UCSD-AML1 (cell line): Measurements from ENCODE around the gene ESR2.
"Not testable (repeated sequence)": the region's sequence is repeated elsewhere in the genome, so short reads cannot be mapped to it uniquely, and the experiment has no call there.

Source experiments
- DNase-seq: peaks from one replicate; lab custom pipeline; 2025; ENCODE audit not compliant: unreplicated experiment; lab: John Stamatoyannopoulos, UW

Gene ESR2

DNA sequence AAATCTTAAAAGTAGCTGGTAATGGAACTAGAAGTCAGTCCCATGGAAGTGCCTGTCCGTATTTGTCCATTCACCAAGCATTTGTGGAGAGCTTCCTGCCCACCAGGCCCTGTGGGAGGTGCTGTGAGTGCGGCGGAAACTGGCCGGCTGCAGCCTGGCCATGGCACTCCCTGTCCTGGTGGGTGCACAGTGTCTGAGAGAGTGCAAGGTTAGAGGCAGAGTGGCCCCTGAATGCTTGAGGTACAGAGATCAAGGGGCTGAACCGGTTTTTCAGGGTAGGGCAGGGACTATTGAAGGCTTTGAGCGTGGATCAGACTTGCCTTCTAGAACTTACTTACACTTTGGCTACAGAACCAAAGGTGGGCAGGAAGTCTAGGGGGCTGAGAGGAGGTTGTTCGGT is 92.9 kb downstream of the ESR2 start:
- DNase-seq, result no peak

DNA sequence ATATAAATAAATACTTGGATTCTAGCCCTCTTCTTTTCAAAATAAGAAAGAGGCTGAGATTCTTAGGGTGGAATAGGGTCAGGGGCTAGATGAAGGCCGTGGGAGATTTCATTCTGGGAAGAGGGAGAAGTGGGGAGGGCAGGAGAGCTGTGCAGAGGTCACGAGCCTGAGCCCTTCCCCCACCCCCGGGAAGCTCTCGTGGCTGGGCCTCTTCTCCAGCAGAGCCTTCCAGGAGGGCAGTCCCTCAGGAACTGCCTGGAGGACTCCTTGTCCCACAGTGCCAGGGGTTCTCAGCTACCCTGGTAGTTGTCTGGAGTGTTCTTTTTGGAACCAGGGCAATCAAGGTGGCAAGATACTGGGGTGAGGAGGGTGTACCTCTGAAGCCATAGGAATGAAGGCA is 94.0 kb downstream of the ESR2 start:
- DNase-seq, result no peak

DNA sequence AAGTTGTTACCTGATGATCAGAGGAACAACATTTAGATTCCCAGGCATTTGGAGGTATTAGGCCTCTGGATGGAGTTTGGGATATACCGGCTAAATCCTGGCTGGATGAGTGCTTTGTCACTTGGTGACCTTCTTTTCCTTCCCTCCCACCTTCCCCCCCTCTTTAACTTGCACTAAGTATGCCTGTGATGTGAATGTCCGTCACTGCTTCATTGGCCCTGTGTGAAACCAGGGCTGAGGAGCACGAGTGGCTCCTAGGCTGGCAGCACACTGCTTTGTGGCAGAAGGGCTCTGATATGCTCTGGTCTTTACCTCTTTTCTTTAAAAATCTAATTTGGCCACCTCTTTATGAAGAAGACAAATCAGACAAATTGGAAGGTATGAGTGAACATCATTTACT is 95.7 kb downstream of the ESR2 start:
- DNase-seq, result no peak

DNA sequence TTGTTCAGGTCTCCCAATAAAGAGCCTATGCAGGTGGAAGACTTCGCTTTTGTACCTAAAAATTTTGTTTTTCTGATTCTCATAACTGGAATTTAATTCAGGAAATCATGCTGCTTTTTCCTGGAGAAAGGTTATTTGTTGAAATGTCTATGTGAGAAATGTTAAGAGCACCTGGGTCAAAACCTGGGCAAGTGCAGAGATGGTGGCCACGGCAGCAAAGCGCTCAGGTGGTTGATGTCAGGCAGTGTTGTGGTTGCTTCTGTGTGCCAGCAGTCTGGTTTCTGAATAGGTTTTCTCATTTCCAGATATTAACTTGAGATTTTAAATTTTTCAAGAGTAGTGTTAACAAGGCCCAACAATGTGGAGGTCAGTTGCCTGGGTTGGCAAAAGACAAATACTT is 96.2 kb downstream of the ESR2 start:
- no peak for DNase-seq

DNA sequence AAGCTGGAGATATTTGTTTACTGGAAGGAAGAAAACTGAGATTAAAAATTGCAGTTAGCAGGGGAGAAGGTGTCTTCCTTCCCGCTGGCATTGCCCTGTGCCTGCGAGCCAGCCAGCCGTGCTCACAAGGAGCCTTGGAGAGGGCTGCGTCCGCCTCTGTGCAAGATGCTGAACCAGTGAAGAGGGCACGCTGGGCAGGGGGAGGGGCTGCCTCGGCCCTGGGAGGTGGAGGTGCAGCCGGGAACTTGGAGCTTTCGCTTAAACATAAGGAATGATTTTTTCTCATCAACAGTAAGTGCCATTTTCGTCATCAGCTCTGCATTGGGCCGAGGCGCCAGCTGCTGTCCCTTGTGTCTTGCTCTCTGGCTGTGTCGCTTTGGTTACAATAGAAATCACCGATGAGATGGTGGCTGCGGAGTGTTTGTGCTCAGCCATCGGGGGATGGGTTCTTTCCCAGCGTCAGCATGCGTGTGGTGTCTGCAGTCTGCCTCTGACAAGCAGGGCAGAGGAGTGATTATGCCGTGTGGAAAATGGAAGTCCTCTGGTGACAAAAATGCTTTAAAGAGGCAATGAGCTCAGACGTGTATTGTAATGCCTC is 97.3 kb downstream of the ESR2 start:
- DNase-seq, result no peak

DNA sequence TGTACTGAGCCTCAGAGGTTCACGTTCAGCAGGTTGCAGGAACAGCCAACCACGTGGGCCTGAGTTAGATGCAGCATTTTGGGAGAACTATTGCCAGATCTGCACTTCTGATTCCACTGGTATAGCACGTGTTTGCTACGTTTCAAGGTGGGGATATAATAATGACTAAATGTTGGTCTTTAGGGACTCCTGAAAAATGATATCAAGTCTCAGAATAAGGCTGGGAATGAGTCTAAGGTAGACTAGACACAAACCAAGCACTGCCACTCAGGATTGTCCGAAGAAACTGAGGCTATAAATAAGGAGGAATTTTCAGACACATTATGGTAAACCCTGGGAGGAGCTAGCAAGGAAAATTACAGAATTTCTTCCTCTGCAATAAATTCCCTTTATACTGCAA is 98.1 kb downstream of the ESR2 start:
- DNase-seq, result no peak

DNA sequence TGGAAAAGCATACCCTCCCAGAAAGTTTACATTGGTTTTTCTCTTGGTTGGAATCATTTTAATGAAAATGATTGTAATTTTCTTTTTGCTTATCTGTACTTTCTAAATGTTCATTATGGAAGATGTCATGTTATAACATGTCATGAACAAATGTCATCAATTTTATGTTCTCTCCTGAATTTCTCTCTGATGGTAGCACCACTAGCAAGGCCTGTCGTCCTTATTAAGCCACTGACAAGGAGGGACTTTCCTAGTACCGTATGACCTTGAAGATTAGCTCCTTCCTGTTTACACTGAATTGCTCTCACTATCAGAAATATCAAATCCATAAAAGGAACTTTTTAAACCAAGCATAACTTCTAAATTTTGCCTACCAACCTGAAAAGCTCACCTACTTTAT is 99.0 kb downstream of the ESR2 start:
- DNase-seq, result no peak

DNA sequence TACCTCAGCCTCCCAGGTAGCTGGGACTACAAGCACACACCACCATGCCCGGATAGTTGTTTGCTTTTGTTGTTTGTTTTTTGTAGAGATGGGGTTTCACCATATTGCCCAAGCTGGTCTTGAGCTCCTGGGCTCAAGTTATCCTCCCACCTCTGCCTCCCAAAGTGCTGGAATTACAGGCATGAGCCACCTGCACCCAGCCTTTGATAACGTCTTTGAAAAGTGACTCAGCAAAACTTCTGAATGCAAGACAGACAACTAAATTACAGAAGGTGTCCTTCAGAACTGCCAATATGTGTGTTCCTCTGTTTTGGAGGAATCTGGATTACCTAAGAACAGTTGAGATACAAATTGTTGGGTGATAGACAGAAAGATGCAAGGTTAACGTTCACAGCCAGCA is 99.8 kb downstream of the ESR2 start:
- no peak for DNase-seq

DNA sequence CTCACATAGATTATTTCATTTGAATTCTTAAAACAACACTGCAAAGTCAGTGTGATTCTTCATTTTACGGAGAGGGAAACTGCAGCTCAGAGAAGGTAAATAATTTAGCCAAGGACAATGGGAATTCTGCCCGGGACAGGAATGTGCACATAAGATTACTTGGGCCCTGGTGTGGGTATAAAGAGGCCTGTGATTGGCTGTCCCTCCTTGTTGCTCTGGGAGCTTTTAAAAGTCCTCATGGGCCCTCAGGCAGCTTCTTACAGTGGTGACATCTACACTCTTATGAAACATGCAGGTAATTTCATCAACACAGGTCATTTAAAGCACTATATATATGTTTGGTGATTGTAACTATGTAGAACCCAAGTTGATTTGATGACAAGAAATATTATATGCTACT is 100.3 kb downstream of the ESR2 start:
- no peak for DNase-seq

DNA sequence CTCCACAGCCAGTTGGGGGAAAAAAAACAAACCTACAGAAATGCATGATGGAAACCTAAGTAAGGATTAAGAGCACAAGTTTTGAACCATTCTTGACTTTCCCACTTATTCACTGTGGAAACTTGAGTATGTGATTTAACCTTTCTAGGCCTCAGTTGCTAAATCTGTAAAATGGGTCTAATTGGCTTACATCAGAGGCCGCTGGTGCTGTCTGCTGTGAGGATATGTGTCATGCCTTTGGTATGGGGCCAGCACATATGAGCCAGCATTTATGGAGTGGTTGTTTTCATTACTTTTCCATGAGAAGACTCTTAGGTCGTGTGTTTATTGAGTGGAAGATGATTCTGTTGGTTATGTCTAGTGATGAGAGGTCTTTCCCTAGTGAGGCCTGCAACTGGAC is 102.4 kb downstream of the ESR2 start:
- DNase-seq, result no peak

DNA sequence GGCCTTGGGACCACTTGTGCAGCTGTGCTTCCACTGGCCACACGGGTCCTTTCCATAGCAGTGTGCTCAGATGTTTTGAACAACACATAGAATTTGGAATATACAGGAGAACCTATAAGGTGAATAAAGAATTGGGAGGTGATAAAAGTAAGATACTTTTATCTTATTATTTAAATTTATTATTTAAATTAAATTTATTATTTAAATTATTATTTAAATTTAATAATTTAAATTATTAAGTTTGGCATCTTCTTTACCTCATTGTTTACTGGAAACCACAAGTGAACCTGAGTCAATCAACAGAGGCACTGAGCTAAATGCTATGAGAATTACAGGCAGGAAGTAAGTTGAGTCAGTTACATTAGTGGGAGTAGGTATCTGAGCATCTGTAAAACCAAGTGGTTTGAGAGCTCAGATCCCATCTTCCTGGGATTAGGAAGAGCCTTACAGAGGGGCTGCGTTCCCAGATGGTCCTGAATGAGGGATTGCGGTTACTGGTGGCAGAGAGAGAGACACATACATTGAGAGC is 103.1 kb downstream of the ESR2 start:
- DNase-seq, result no peak

DNA sequence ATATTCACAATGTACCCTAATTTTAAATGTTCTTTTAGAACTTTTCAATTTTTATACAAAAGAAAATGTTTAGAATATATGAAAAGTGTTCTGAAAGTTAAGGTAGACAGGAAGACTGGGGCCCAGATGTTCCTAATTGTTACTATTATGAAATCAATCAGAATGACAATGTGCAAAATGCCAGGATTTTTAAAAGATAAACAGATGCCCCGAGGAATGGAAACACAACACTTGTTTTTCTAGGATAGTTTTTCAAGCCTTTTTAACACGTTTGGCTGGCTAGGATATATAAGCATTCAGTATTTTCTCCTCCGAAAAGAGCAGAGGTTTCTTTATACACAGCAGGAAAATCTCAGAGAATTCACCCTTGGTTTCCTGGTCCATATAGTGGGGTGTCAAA is 106.8 kb downstream of the ESR2 start:
- no peak for DNase-seq

DNA sequence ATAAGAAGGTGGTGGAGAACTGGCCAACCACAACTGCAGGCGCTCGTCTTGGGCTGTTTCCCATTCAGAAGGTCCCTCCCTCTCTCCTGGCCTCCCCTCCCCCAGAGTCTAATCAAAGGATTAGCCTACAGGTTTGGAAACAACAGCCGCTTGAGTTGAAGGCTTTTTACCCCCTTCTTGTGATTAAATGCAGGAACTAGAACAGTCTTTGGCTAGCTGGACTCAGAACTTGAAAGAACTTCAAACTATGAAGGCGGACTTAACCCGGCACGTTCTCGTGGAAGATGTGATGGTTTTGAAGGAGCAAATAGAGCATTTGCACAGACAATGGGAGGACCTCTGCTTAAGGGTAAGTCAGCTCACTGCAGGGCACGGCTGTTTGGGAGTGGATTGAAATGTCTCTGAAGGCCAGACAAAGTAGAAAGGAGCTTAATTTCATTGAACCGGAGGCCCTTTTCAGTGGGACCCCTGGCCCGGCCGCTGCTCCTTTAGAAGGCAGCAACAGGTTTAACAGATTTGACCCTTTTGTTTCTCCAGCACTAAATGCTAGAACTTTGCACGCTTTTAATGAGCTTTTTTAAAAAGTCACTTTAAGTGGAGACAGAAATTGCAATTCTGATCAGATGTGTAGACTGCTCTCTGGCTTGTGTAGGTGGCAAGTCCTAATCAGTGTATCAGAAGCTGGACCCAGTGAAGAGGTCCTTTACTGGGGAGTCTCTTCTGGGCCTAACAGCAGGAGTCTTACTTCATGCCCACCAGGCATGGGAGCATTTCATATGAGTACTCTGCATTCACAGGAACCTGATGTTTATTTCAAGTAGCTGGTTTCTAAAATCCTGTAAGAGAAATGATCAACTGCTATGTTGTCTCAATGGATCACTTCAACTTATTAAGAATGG is 107.7 kb downstream of the ESR2 start:
- DNase-seq, result no peak

DNA sequence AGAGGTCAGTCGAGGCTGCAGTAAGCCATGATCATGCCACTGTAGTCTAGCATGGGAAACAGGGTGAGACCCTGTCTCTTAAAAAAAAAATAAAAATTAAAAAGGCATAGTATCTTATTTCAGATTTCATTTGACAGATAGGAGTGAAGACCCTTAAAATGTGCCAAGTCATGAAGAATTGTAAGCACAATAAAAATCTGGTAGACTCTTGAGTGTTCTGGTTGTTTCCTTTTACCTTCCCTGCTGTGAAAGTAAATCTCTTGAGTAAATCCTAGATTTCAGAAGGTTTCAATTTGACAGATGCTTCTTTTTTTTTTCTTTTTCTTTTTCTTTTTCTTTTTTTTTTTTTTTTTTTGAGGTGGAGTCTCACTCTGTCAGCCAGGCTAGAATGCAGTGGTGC is 109.0 kb downstream of the ESR2 start:
- DNase-seq, result no peak

DNA sequence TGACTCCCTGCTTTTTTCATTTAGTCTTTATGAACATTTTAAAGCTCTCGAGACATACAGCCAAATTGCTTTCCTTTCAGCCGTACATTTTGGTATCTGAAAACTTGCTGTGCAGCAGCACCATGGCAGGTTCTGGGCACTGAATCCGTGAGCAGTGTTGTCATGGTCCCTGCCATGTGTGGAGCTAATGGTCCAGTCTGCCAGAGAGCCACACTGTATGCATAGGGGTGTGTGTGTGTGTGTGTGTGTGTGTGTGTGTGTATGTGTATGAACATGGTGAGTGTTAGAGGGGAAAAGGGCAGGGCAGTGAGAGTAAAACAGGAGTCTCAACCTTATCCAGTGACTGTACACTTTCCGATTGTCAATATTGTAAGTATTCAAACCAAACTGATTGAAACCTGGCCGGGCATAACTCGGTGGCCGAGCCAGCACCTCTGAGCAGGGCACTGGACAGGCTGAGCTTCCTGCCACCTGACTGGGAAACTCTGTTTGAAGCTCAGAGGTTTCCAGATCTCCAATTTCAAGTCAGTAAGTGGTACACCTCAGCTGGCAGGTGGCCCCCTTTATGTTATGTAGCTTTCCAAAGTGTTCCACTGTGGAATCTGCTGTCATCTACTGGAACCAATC is 110.0 kb downstream of the ESR2 start:
- no peak for DNase-seq

DNA sequence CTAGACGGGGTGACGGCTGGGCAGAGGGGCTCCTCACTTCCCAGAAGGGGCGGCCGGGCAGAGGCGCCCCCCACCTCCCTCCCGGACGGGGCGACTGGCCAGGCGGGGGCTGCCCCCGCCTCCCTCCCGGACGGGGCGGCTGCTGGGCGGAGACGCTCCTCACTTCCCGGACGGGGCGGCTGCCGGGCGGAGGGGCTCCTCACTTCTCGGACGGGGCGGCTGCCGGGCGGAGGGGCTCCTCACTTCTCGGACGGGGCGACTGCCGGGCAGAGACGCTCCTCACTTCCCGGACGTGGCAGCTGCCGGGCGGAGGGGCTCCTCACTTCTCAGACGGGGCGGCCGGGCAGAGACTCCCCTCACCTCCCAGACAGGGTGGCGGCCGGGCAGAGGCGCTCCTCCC is 111.3 kb downstream of the ESR2 start:
- DNase-seq, result not testable (repeated sequence)

DNA sequence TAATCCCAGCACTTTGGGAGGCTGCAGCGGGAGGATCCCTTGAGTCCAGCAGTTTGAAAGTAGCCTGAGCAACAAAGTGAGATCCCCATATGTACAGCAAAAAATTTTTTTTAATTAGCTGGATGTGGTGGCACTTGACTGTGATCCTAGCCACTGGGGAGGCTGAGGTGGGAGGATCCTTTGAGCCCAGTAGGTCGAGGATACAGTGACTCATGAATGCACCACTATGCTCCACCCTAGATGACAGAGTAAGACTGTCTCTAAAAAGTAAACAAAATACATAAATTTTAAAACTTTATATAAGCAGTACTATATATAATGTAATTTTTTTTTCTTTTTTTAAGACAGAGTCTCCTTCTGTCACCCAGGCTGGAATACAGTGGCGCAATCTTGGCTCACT is 115.4 kb downstream of the ESR2 start:
- DNase-seq, result no peak

DNA sequence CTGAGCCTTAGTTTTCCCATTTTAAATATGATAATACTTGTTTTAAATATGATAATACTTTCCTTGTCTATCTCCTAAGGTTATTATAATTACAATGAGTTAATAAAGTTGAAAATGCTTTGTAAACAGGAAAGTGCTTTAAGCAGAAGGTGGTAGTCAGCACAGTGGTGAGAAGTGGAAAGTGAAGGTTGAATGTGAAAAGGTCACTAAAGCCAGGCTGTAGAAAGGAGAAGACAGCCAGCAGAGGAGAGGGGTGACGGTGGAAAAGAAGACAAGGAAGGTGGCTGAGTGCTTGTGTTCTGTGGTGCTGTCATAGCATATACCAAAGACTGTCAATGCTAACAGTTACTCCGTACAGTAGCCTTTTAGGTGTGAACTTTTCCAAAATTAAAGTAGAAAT is 117.8 kb downstream of the ESR2 start:
- DNase-seq, result no peak

DNA sequence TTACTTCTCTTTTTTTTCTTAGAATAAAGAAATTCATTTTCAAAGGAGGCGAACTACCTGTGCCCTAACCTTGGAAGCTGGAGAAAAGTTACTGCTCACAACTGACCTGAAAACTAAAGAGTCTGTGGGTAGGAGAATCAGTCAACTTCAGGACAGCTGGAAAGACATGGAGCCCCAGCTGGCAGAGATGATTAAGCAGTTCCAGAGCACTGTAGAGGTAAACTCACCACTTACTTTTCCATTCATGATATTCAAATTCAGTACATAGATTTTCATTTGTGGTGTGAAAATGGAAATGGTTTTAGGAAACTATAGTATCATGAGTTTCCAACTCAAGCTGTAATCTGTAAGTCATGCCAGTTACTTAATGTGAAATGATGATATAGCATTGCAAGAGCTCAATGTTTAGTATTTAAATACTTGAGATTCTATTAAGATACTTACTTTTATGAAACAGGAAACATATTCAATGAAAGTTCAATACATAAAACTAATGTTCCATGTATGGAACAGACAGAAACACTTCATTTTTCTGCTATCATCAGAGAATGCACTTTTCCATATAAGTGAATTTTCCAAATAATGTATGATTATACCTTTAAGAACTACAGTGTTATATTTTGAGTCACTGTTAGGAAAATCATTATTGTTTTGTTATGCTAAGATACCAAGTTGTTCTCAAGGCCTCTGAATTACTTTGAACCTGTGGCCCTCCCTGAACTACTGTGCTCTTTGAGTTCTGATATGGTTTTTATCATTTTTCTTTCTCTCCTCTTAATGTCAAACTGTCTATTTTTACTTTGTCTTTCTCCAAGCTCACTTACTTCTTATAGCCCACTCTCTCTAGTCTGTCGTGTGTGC is 119.0 kb downstream of the ESR2 start:
- DNase-seq, result no peak

DNA sequence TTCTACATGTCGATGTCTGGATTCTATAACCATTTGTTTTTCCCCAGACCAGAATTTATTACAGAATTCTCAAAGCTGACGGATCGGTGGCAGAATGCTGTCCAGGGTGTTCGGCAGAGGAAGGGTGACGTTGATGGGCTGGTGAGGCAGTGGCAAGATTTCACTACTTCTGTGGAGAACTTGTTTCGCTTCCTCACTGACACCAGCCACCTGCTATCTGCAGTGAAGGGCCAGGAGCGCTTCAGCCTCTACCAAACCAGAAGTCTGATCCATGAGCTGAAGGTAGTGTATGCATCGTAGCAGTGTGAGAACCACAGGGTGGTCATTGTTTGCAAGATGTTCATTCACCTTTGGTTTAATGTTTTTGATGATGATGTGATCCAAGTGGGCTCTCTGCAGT is 124.0 kb downstream of the ESR2 start:
- DNase-seq, result no peak

DNA sequence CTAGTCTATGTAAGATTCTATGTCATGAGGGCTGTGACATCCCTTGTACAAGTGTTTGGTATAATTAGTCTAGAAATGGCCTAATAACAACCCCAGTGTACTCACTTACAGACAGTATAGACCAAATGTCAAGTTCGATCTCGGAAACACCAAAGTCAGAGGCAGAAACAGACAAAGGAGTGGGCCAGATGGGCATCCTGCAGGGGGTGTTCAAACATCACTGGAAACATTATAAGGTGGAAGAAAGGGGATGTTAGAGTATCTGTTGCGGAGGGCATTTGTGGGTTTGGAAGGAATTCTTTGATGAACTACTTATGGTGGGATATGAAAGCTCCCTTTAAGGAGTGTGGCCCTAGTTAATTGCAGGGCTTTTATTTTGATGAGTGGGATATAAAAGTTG is 134.6 kb downstream of the ESR2 start:
- no peak for DNase-seq
